ENCODE data around the gene PLS3. TPM values are rescaled to one million over a fixed set of nuclear protein-coding genes. Genes with fewer than 3 reads are reported as not detected.

PLS3 gene
- total and polyA plus RNA-seq, 2 of the 4 experiments (the other 2 are of a cell fraction) = 158 to 252 TPM

DNA sequence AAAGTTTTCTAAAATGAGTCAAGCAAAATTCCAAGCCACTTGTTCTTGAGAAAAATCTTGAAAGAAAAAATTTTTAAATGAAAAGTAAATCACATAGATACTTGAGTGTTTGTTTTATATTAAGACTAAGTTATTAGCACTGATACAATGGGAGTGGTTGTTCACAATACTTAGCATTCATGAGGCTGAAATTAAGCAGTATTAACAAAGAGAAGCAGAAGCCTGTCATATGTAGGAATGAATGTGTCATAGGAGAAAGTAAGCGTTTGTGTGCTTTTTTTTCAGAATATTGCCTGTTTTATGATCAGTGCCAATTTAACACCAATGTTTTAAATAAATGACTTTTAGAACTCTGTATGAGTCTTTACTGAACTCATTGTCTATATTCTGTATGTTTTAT, 37.6 kb downstream of the PLS3 start:
- Histone ChIP-seq H2BK5ac (ENCODE audit: low read depth, low read length, poor library complexity, severe bottlenecking) (no peak overlapping the region), H4K91ac (ENCODE audit: insufficient read depth, low read depth, low read length) (no peak overlapping the region), H3K36me3 (ENCODE audit: control insufficient read depth, insufficient read depth, low read length) (peaks cover 2% of the 10 kb centered on the region; the same call in 1 of the 2 replicates), H2BK15ac (ENCODE audit: low read depth, low read length) (no peak overlapping the region), H3K27me3 (ENCODE audit: control insufficient read depth, insufficient read depth, low read length) (peaks cover 3% of the 10 kb centered on the region; the same call in 1 of the 2 replicates), H3K4ac (ENCODE audit: low read depth, low read length) (no peak overlapping the region), H2BK20ac (ENCODE audit: low read depth, low read length) (no peak overlapping the region), H2BK120ac (ENCODE audit: low read depth, low read length) (no peak overlapping the region), H4K20me1 (ENCODE audit: insufficient read depth, low read length) (no peaks in the 10 kb centered on the region; the same call in 1 of the 2 replicates), H3K9me3 (ENCODE audit: control insufficient read depth, insufficient read depth, low read length) (peaks cover 1% of the 10 kb centered on the region; the same call in 1 of the 2 replicates), H3K4me1 (ENCODE audit: control insufficient read depth, insufficient read depth, low read length) (peaks cover 5% of the 10 kb centered on the region; the same call in 1 of the 2 replicates), H3K23ac (ENCODE audit: low read depth, low read length) (no peak overlapping the region), H3K56ac (ENCODE audit: extremely low read depth, insufficient read depth, low read length) (no peak overlapping the region), H3K14ac (replicated peaks; ENCODE audit: low read depth, low read length) (no peak overlapping the region), H4K5ac (ENCODE audit: low read depth, low read length) (no peak overlapping the region), H3K4me2 (ENCODE audit: low read depth, low read length) (no peak overlapping the region), H2AK9ac (replicated peaks; ENCODE audit: low read depth, low read length, poor library complexity) (no peak overlapping the region), H3K18ac (ENCODE audit: low read depth, low read length) (no peak overlapping the region), H4K8ac (ENCODE audit: low read depth in 2 of 2, low read length in 2 of 2) (no peak overlapping the region), H3K4me3 (ENCODE audit: insufficient read depth, low read depth, low read length) (no peak overlapping the region), H3K79me1 (ENCODE audit: low read depth in 1 of 2, low read length in 2 of 2) (peaks cover 4 to 16% of the 10 kb centered on the region in 2 experiments; a peak in 3 of 4 replicates), H3K9me1 (ENCODE audit: insufficient read depth, low read length) (no peaks in the 10 kb centered on the region; the same call in 1 of the 2 replicates), H2AFZ (replicated peaks; ENCODE audit: low read length, poor library complexity) (no peak overlapping the region), H2AK5ac (ENCODE audit: low read depth, low read length) (no peak overlapping the region), H3K27ac (ENCODE audit: insufficient read depth, low read length) (no peak overlapping the region), H3K9ac (ENCODE audit: low read depth, low read length) (no peak overlapping the region)
- ATAC-seq (ENCODE audit: low read depth) (no peak), DNase-seq (no peak)
- TF ChIP-seq MAZ (IDR thresholded peaks at IDR 0.05; ENCODE audit: borderline replicate concordance, low read depth, low read length) = no peak
- TF ChIP-seq, protein P1, sequence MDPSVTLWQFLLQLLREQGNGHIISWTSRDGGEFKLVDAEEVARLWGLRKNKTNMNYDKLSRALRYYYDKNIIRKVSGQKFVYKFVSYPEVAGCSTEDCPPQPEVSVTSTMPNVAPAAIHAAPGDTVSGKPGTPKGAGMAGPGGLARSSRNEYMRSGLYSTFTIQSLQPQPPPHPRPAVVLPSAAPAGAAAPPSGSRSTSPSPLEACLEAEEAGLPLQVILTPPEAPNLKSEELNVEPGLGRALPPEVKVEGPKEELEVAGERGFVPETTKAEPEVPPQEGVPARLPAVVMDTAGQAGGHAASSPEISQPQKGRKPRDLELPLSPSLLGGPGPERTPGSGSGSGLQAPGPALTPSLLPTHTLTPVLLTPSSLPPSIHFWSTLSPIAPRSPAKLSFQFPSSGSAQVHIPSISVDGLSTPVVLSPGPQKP (IDR thresholded peaks at IDR 0.05; ENCODE audit: borderline replicate concordance, low read depth, low read length) = no peak
- TF ChIP-seq, protein P2, sequence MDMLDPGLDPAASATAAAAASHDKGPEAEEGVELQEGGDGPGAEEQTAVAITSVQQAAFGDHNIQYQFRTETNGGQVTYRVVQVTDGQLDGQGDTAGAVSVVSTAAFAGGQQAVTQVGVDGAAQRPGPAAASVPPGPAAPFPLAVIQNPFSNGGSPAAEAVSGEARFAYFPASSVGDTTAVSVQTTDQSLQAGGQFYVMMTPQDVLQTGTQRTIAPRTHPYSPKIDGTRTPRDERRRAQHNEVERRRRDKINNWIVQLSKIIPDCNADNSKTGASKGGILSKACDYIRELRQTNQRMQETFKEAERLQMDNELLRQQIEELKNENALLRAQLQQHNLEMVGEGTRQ (IDR thresholded peaks at IDR 0.05; ENCODE audit: low read depth, low read length) = no peak
- TF ChIP-seq SMC3 (IDR thresholded peaks at IDR 0.05; ENCODE audit: low read depth, low read length) = no peak
- TF ChIP-seq RAD21 (IDR thresholded peaks at IDR 0.05; ENCODE audit: low read length) = no peak
- no peak for TF ChIP-seq FOS (IDR thresholded peaks at IDR 0.05; ENCODE audit: low read depth, low read length)
- no peak for TF ChIP-seq RFX5 (IDR thresholded peaks at IDR 0.05; ENCODE audit: low read depth, low read length)
- TF ChIP-seq, protein P3, sequence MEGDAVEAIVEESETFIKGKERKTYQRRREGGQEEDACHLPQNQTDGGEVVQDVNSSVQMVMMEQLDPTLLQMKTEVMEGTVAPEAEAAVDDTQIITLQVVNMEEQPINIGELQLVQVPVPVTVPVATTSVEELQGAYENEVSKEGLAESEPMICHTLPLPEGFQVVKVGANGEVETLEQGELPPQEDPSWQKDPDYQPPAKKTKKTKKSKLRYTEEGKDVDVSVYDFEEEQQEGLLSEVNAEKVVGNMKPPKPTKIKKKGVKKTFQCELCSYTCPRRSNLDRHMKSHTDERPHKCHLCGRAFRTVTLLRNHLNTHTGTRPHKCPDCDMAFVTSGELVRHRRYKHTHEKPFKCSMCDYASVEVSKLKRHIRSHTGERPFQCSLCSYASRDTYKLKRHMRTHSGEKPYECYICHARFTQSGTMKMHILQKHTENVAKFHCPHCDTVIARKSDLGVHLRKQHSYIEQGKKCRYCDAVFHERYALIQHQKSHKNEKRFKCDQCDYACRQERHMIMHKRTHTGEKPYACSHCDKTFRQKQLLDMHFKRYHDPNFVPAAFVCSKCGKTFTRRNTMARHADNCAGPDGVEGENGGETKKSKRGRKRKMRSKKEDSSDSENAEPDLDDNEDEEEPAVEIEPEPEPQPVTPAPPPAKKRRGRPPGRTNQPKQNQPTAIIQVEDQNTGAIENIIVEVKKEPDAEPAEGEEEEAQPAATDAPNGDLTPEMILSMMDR (conservative IDR thresholded peaks at IDR 0.05; ENCODE audit: low read depth, low read length) = no peak
- no peak for TF ChIP-seq CEBPB (IDR thresholded peaks at IDR 0.05; ENCODE audit: low read depth, low read length)
- TF ChIP-seq NFE2L2 (IDR thresholded peaks at IDR 0.05; ENCODE audit: low read depth, low read length) = no peak
- TF ChIP-seq BHLHE40 (IDR thresholded peaks at IDR 0.05; ENCODE audit: low read depth, low read length) = no peak
- no peak for TF ChIP-seq RCOR1 (IDR thresholded peaks at IDR 0.05; ENCODE audit: insufficient replicate concordance, low read length)
- TF ChIP-seq POLR2A (IDR thresholded peaks at IDR 0.05; ENCODE audit: low read depth, low read length) = no peak
- no peak for TF ChIP-seq MAFK (IDR thresholded peaks at IDR 0.05; ENCODE audit: low read depth, low read length)
- TF ChIP-seq CHD1 (IDR thresholded peaks at IDR 0.05; ENCODE audit: low read depth, low read length) = no peak
- no peak for TF ChIP-seq MXI1 (IDR thresholded peaks at IDR 0.05; ENCODE audit: borderline replicate concordance, low read depth, low read length)
- ChIA-PET POLR2A (ENCODE audit: unreplicated experiment) (no interaction called here), CTCF (no interaction called here)
- dilution Hi-C loops (cut with HindIII; ENCODE audit: low sequenced_read_pairs, unreplicated experiment) (no loop called here), in situ Hi-C loops (cut with MboI; ENCODE audit: low sequenced_read_pairs) (no loop called here), intact Hi-C loops (cut with micrococcal nuclease) (no loop called here)
- no CpG with 5 or more reads among the region's 1 CpG for WGBS, 2 experiments (ENCODE audit: extremely low coverage in 2 of 2, insufficient read length in 1 of 2)
- no TSS peak for BruUV-seq (replicated peaks)

Measured in IMR-90 (cell line).